Esophagus (tissue), 2 donors: Measurements from ENCODE around the gene GHR. TPM values are rescaled to one million over a fixed set of nuclear protein-coding genes. Genes with fewer than 3 reads are reported as not detected.

Experiments
- H3K27ac ChIP-seq, 2 donors: one replicate each; pipeline ENCODE4 v1.5.1; 2013; ENCODE audit warnings: low read depth in 2 of 2, mild to moderate bottlenecking in 2 of 2, inconsistent platforms in 1 of 2, low read length in 1 of 2, moderate library complexity in 1 of 2
- H3K27me3 ChIP-seq, 2 donors: one replicate each; pipeline ENCODE4 v1.6.1; 2013; ENCODE audit warnings: low read length in 2 of 2, control low read depth in 1 of 2, mild to moderate bottlenecking in 1 of 2; ENCODE audit not compliant: insufficient read depth in 2 of 2, control insufficient read depth in 1 of 2
- H3K36me3 ChIP-seq, 2 donors: one replicate each; pipeline ENCODE4 v1.6.1; 2013; ENCODE audit warnings: low read length in 1 of 2; ENCODE audit not compliant: control insufficient read depth in 2 of 2, insufficient read depth in 2 of 2
- H3K4me1 ChIP-seq, 2 donors: one replicate each; pipeline ENCODE4 v1.6.1; 2013; ENCODE audit warnings: low read length in 1 of 2; ENCODE audit not compliant: control insufficient read depth in 2 of 2, insufficient read depth in 2 of 2
- H3K4me3 ChIP-seq, 2 donors: one replicate each; pipeline ENCODE4 v1.5.1; 2013; ENCODE audit warnings: low read length in 2 of 2, mild to moderate bottlenecking in 2 of 2, low read depth in 1 of 2, moderate library complexity in 1 of 2
- H3K9me3 ChIP-seq, 2 donors: one replicate each; pipeline ENCODE4 v1.6.1; 2013; ENCODE audit warnings: mild to moderate bottlenecking in 2 of 2, low read depth in 1 of 2, low read length in 1 of 2, moderate library complexity in 1 of 2; ENCODE audit not compliant: control insufficient read depth in 2 of 2, insufficient read depth in 1 of 2
- WGBS, 2 donors: extraction: QIAGEN DNeasy Blood & Tissue Kit; methylation state at CpG; one replicate each; pipeline ENCODE4 v1.1.7; 2013; 5-methylcytosine and 5-hydroxymethylcytosine counted together
- polyA plus RNA-seq, 2 donors: library from polyadenylated mRNA; stranded (reverse); fragments of 200-250 nt; gene quantifications; one replicate each; pipeline ENCODE4 v1.2.3, GENCODE V29; 2013
- donor health status: healthy with polysubstance abuse.
- donor health status: Bipolar disorder and iron deficiency.

GHR gene
- polyA plus RNA-seq, result 1 to 10 TPM; 1.2 to 1.6 TPM

DNA sequence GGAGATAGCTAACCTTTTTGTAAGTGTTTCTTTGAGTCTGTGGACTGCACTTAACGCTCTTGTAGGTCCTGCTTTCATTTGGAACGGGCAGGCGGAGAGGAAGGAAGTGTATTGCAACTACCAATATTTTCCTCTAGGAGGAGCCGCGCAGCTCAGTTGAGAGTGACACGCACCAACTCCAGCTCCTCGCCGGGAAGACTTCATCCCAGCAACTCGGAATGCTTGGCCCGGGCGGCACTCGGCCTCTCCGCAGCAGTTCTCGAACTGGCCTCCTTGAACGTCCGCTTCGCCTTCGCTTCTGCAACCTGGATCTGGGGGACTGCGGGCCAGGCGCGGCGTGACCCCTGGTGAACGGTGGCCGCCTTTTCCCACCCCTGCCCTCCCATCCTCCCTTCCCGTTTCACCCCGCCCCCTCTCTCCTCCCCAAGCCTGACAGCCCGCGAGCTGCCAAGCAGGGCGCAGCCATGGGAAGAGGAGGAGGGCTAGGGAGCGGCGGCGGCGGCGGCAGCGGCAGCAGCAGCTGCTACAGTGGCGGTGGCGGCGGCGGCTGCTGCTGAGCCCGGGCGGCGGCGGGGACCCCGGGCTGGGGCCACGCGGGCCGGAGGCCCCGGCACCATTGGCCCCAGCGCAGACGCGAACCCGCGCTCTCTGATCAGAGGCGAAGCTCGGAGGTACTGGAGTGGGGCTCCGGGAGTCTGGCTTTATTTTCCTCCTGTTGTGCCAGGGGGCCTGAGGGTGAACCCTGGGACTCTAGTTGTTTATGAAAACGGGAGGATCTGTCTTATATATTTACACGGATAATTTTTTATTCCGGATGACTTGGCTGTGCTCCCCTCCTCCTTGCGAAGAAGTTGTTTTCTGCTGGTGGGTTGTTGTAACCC, at the start of gene GHR:
Gene GHR, plus strand, starts transcription at position 155 of the 881 bp plus-strand sequence. CDS start 142,436 bp downstream, outside the sequence.
- WGBS, 2 donors, result 2 to 4% methylated on average over 53 to 60 of the region's 60 CpGs
- Histone ChIP-seq H3K27me3 (no peaks in the 10 kb centered on the region), H3K36me3 (no peaks in the 10 kb centered on the region), H3K9me3 (no peaks in the 10 kb centered on the region), H3K4me1 (peaks cover 0 to 7% of the 10 kb centered on the region in 2 donors), H3K27ac (peak within 1 kb of the TSS; percentile 70 to 80), H3K4me3 (peak within 1 kb of the TSS; percentile 56 to 70)

DNA sequence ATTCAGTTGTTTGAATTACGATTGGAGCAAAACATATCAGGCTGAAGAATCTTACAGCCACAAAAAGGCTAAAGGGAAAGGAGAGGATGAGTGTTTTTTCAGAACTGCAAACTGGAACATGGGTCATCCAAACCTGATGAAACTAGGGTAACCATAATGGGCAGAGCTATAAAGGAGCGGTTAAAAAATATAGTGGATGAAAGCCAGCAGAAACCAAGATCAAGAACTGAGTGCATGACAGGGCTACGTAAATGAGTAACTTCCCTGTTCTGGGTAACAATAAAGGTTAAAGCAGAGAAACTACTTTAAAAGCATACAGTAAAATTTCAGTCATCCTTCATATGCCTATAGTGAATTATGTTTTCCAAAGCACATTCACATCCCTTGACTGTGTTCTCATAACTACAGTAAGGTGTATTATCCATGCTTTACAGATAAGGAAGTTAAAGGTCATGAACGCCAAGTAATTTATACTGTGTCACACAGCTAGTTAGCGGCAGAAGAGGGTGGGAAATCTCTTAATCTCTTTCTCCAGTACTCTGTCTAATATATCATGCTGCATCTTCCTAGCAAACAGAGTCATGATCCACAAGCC, 48.5 kb upstream of the GHR start:
- no peaks in the 10 kb centered on the region for H3K36me3 ChIP-seq
- H3K4me1 ChIP-seq, result no peaks in the 10 kb centered on the region
- H3K27me3 ChIP-seq, result no peaks in the 10 kb centered on the region
- H3K9me3 ChIP-seq, result no peaks in the 10 kb centered on the region
- H3K27ac ChIP-seq, result no peak overlapping the region
- WGBS, 2 donors, result 74 to 89% methylated on average over 5 of the region's 5 CpGs
- no peak overlapping the region for H3K4me3 ChIP-seq

DNA sequence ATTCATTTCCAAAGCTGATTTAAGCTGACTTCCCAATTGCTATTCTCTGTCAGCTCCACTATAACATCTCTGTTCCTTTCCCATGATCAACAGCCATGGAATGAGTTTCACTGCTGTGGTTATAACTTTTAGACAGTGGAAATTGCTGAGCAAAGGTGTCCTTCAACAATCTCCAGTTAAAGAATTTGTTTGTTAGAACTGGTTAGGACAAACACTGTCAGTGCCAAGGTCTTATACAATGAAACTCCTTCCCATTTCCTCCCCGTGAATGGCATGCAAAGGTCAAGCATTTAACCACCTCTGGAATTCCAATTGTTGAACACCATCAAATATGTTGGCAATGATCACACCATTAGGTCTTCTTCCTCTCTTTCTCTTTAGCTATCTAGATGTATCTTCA, 45.7 kb upstream of the GHR start:
- no peak overlapping the region for H3K4me3 ChIP-seq
- H3K36me3 ChIP-seq, result no peaks in the 10 kb centered on the region
- H3K9me3 ChIP-seq, result no peaks in the 10 kb centered on the region
- no peaks in the 10 kb centered on the region for H3K27me3 ChIP-seq
- no peaks in the 10 kb centered on the region for H3K4me1 ChIP-seq
- H3K27ac ChIP-seq, result no peak overlapping the region
- 10 to 18% methylated on average over 1 of the region's 1 CpG for WGBS, 2 donors

DNA sequence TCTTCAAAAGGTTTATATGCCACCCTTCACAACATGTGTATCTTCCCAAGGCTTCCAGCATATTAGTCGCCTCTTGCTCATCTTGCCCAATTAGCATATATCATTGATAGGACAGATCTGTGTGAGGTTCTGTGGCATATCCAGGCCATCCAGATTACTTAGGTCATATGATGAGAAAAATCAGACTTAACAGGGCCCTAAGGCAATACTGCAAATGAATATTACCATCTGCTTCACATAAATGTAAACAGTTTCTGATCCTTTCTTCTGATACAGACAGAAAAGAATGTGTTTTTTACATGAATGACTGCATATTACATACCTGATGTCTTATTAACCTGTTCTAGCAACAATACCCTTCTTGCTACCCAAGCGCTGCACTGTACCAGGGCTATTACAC, 41.3 kb upstream of the GHR start:
- H3K4me1 ChIP-seq, result no peaks in the 10 kb centered on the region
- H3K27ac ChIP-seq, result no peak overlapping the region
- H3K36me3 ChIP-seq, result no peaks in the 10 kb centered on the region
- H3K9me3 ChIP-seq, result no peaks in the 10 kb centered on the region
- 93 to 99% methylated on average over 2 of the region's 2 CpGs for WGBS, 2 donors
- H3K4me3 ChIP-seq, result no peak overlapping the region
- no peaks in the 10 kb centered on the region for H3K27me3 ChIP-seq

DNA sequence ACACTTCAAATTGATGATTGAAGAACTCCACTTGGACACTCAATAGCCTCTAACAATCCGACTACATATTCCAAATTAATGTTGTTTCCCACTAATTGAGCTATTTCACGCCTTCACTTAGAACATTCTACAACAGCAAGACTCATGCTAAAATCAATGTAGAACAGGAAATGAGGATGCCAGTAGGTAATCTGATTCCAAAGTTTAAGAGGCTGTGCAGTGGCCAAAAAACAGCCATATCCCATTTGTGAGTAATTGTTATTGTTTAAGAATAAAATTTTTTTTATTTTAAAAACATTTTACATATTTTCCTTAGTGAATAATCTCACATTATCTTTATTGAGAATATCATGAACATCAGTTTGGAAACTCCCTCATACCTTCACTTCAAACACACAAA, 35.7 kb upstream of the GHR start:
- Histone ChIP-seq H3K4me1 (no peaks in the 10 kb centered on the region), H3K9me3 (peaks cover under 1 to 2% of the 10 kb centered on the region in 2 donors), H3K4me3 (no peak overlapping the region), H3K27me3 (no peaks in the 10 kb centered on the region), H3K36me3 (no peaks in the 10 kb centered on the region), H3K27ac (no peak overlapping the region)
- 79 to 83% methylated on average over 2 of the region's 2 CpGs for WGBS, 2 donors

DNA sequence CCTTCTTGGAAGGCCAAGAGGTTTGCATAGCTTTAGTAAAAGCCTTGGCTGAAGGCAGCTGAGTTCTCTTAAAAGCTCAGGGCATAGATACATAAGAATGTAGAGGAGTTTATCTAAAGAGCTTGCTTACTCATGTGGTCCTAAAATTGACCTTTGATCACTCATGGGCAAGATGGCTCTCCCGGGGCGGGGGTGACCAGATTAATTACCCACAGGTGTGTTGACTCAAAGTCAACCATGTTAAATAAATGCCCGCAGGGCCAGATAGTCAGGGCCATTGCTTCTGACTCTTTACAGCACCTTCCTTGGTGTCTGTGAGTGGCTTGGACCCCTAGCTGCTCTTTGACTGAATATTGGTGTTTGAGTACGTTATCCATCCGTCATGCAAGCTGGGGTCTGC, 33.1 kb upstream of the GHR start:
- H3K9me3 ChIP-seq, result peaks cover 5 to 6% of the 10 kb centered on the region in 2 donors
- no peak overlapping the region for H3K27ac ChIP-seq
- no peaks in the 10 kb centered on the region for H3K27me3 ChIP-seq
- no peaks in the 10 kb centered on the region for H3K4me1 ChIP-seq
- H3K4me3 ChIP-seq, result no peak overlapping the region
- 43 to 57% methylated on average over 5 of the region's 5 CpGs for WGBS, 2 donors
- H3K36me3 ChIP-seq, result no peaks in the 10 kb centered on the region

DNA sequence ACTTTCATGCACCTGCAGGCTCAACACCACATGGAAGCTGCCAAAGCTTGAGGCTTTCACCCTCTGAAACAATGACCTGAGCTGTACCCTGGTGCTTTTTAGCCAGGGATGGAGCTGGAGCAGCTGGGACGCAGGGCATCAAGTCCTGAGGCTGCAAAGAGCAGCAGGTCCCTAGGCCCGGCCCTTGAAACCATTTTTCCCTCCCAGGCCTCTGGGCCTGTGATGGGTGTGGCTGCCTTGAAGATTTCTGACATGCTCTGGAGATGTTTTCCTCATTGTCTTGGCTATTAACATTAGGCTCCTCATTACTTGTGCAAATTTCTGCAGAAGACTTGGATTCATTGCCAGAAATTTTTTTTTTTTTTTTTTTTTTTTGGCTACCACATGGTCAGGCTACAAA, 30.3 kb upstream of the GHR start:
- Histone ChIP-seq H3K36me3 (no peaks in the 10 kb centered on the region), H3K27ac (no peak overlapping the region), H3K4me1 (peaks cover 0 to 4% of the 10 kb centered on the region in 2 donors), H3K27me3 (no peaks in the 10 kb centered on the region), H3K9me3 (peaks cover 5 to 6% of the 10 kb centered on the region in 2 donors), H3K4me3 (no peak overlapping the region)
- WGBS, 2 donors, result 76 to 84% methylated on average over 2 of the region's 2 CpGs

DNA sequence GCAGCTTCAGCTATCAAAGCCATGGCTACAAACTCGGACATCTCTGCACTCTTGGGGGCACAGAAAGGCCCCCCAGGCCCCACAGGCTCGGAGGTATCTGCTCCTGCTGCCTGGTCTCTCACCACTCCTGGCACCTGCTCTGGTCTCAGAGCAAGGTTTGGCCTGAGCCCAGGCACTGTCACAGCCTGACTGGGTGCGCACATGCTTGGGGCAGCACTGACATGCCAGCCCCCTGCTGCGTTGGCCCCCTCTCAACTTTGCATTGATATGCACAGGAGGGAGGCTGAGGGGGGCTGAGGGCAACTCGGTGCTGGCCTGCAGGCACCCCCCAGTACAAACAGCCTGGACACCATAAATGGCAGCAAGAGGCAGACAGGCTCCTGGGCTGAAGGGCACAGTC, 27.1 kb upstream of the GHR start:
- H3K27me3 ChIP-seq, result no peaks in the 10 kb centered on the region
- H3K36me3 ChIP-seq, result no peaks in the 10 kb centered on the region
- no peak overlapping the region for H3K27ac ChIP-seq
- no peak overlapping the region for H3K4me3 ChIP-seq
- WGBS, 2 donors, result 67 to 86% methylated on average over 5 of the region's 5 CpGs
- peaks cover 5 to 6% of the 10 kb centered on the region in 2 donors for H3K9me3 ChIP-seq
- peaks cover 0 to 4% of the 10 kb centered on the region in 2 donors for H3K4me1 ChIP-seq

DNA sequence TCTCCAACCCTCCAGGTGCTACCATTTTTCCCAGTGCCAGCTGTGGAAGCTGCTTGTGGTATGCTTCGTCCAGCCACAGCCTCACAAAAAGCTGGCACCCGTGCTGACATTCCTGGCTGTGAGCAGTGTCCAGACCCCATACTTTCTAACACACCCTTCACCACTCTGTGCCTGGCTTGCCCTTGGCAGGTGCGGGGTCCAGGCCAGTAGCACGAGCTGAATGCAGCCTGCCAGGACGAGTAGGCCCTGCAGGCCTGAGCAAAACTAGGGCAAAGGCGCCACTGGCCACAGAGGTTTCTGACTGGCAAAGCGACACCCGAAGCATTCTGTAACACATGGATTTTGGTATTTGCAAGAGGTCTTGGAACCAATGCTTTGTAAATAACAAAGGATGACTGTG, 26.0 kb upstream of the GHR start:
- 67 to 83% methylated on average over 8 of the region's 8 CpGs for WGBS, 2 donors
- Histone ChIP-seq H3K27me3 (no peaks in the 10 kb centered on the region), H3K4me3 (no peak overlapping the region), H3K4me1 (peaks cover 0 to 4% of the 10 kb centered on the region in 2 donors), H3K9me3 (peaks cover 5 to 6% of the 10 kb centered on the region in 2 donors), H3K36me3 (no peaks in the 10 kb centered on the region), H3K27ac (no peak overlapping the region)
